B cell (primary cell): ENCODE data around the gene HLA-DQA1. TPM values are rescaled to one million over a fixed set of nuclear protein-coding genes. Genes with fewer than 3 reads are reported as not detected.

Source experiments
- ATAC-seq: fragments of 200-7000 bp; cut with Tn5 transposase; one replicate; pipeline ENCODE4 v1.10.0; 2021; ENCODE audit warnings: low read depth, mild to moderate bottlenecking, moderate number of reproducible peaks, moderate library complexity
- CTCF ChIA-PET: fragments of 350-600 bp; sonication (Branson Sonifier 250); formaldehyde crosslinking; loops from one replicate; lab custom pipeline; 2021; ENCODE audit warnings: antibody characterized with exemption, inconsistent platforms; lab: Charles Lee
- POLR2A ChIA-PET: fragments of 350-600 bp; sonication (Branson Sonifier 250); formaldehyde crosslinking; loops from one replicate; lab custom pipeline; 2021; ENCODE audit warnings: antibody characterized with exemption; lab: Charles Lee
- DNase-seq: peaks from one replicate; pipeline ENCODE4 v3.0.0; 2013
- H2AFZ ChIP-seq: 2 replicates; pipeline ENCODE4 v1.6.1; 2012; ENCODE audit warnings: mild to moderate bottlenecking, low read depth, low read length; ENCODE audit not compliant: insufficient read depth, poor library complexity, severe bottlenecking
- H3K27ac ChIP-seq, 2 donors: 1 replicate in 1 of 2; 2 replicates in 1 of 2; pipeline ENCODE4 v1.5.1; 2012 to 2013; ENCODE audit warnings: low read length in 2 of 2, mild to moderate bottlenecking in 2 of 2, moderate library complexity in 1 of 2
- H3K27me3 ChIP-seq, 4 experiments: fragments of 200-600 bp in 1 of 4; sonication (generic) in 1 of 4; replicated peaks in 1 of 4; 1 replicate in 2 of 4; 2 replicates in 2 of 4; pipeline versions ENCODE4 v1.6.1 to v1.7.0; 2013 to 2016; ENCODE audit warnings: low read length in 3 of 4, mild to moderate bottlenecking in 2 of 4, mixed read lengths in 1 of 4, moderate library complexity in 1 of 4; ENCODE audit not compliant: insufficient read depth in 4 of 4, control insufficient read depth in 3 of 4; ENCODE audit errors: control extremely low read depth in 1 of 4
- H3K36me3 ChIP-seq, 2 experiments: replicated peaks in 1 of 2; 1 replicate in 1 of 2; 2 replicates in 1 of 2; pipeline versions ENCODE4 v1.6.1 to v1.7.1; 2013; ENCODE audit warnings: low read length in 1 of 2; ENCODE audit not compliant: insufficient read depth in 2 of 2, control insufficient read depth in 1 of 2; ENCODE audit errors: control extremely low read depth in 1 of 2, extremely low read depth in 1 of 2
- H3K4me1 ChIP-seq, 2 donors: fragments of 200-600 bp in 1 of 2; sonication (generic) in 1 of 2; 1 replicate in 1 of 2; 2 replicates in 1 of 2; pipeline versions ENCODE4 v1.5.1 to v1.6.1; 2013 to 2017; ENCODE audit warnings: low read length in 2 of 2; ENCODE audit not compliant: control insufficient read depth in 2 of 2, insufficient read depth in 2 of 2
- H3K4me2 ChIP-seq: replicated peaks from 2 replicates; pipeline ENCODE3; 2012; ENCODE audit warnings: mild to moderate bottlenecking, low read depth, low read length; ENCODE audit not compliant: poor library complexity, severe bottlenecking
- H3K4me3 ChIP-seq, 5 experiments: fragments of 200-600 bp in 1 of 5; sonication (generic) in 1 of 5; 1 replicate in 3 of 5; 2 replicates in 2 of 5; pipeline versions ENCODE4 v1.5.1 to v1.7.0; 2011 to 2016; ENCODE audit warnings: low read length in 4 of 5, mild to moderate bottlenecking in 4 of 5, low read depth in 2 of 5, control low read depth in 1 of 5, moderate library complexity in 1 of 5; ENCODE audit not compliant: insufficient read depth in 1 of 5; ENCODE audit errors: control extremely low read depth in 1 of 5, extremely low read depth in 1 of 5
- H3K79me2 ChIP-seq: fragments of 200-600 bp; sonication (generic); one replicate; pipeline ENCODE4 v1.6.0; 2016; ENCODE audit warnings: low read length; ENCODE audit not compliant: control insufficient read depth, insufficient read depth
- H3K9ac ChIP-seq: fragments of 200-600 bp; sonication (generic); 2 replicates; pipeline ENCODE4 v1.6.1; 2017; ENCODE audit warnings: mild to moderate bottlenecking, low read length, moderate library complexity
- H3K9me3 ChIP-seq, 3 donors: one replicate each; pipeline versions ENCODE4 v1.6.1 to v1.7.1; 2013; ENCODE audit warnings: low read length in 2 of 3; ENCODE audit not compliant: control insufficient read depth in 2 of 3, insufficient read depth in 1 of 3; ENCODE audit errors: control extremely low read depth in 1 of 3
- H4K20me1 ChIP-seq: 2 replicates; pipeline ENCODE4 v1.6.0; 2012; ENCODE audit warnings: mild to moderate bottlenecking, low read length; ENCODE audit not compliant: insufficient read depth, control insufficient read depth, poor library complexity, severe bottlenecking
- H3K27ac Mint-ChIP-seq: one replicate; pipeline ENCODE4 v1.8.0; 2021; ENCODE audit warnings: mixed read lengths
- H3K27me3 Mint-ChIP-seq: one replicate; pipeline ENCODE4 v1.8.0; 2021; ENCODE audit warnings: mixed read lengths
- H3K4me1 Mint-ChIP-seq: one replicate; pipeline ENCODE4 v1.8.0; 2021; ENCODE audit warnings: mixed read lengths
- H3K4me3 Mint-ChIP-seq: one replicate; pipeline ENCODE4 v1.8.0; 2021; ENCODE audit warnings: mixed read lengths
- H3K9me3 Mint-ChIP-seq: one replicate; pipeline ENCODE4 v1.8.0; 2022; ENCODE audit warnings: mixed read lengths; ENCODE audit not compliant: insufficient read depth
- EZH2 ChIP-seq: IDR thresholded peaks from 2 replicates; pipeline ENCODE4 v1.6.1; 2012; ENCODE audit warnings: borderline replicate concordance, low read depth, mild to moderate bottlenecking, moderate library complexity, low read length; ENCODE audit not compliant: insufficient read depth, poor library complexity, severe bottlenecking
- WGBS: methylation state at CpG from one replicate; pipeline ENCODE4 v1.1.5; 2013; ENCODE audit warnings: missing lambda C conversion rate; ENCODE audit not compliant: insufficient coverage; 5-methylcytosine and 5-hydroxymethylcytosine counted together
- intact Hi-C: fragments of 100-400 bp; cut with micrococcal nuclease; formaldehyde crosslinking; loops from one replicate; pipeline ENCODE4 v1.10.0; 2022
- polyA plus RNA-seq: library from polyadenylated mRNA; depleted of rRNA; stranded (reverse); fragments of >200 nt; gene quantifications from 2 replicates; pipeline ENCODE4 v1.2.3, GENCODE V29; 2012
- total RNA-seq, 2 donors: library from RNA; stranded (reverse); fragments of 120-200 nt in 1 of 2; gene quantifications; 1 replicate in 1 of 2; 2 replicates in 1 of 2; pipeline versions ENCODE4 v1.2.3 to v1.2.4, GENCODE V29; 2013 to 2022
- TF ChIP-seq, protein P1 (sequence below): fragments of 200-600 bp; IDR thresholded peaks from one replicate; pipeline ENCODE4 v1.8.0; 2022; ENCODE audit warnings: antibody characterized with exemption, mild to moderate bottlenecking

The HLA-DQA1 gene
- total and polyA plus RNA-seq, 2 donors (not counting 1 experiment from before 2014, with no cell fraction given) = 486 to 489 TPM

DNA sequence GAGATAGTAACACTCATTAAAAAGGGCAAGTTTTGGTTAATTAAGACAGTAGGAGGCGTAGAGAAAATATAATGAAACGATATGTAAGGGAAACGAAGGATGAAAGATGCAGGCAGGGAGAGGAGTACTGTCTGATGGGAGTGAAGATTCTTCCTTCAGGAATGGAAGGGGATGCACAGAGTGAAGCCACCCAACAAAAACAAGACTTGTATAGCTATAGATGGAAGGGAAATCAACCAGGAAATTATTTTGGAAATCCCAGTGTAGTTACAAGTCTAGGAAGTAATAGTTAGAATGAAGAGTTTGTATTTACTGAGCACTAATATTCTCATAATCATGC, 27.8 kb upstream of the HLA-DQA1 start:
- POLR2A ChIA-PET = interaction anchor here (0.8 to 3.2 kb wide), 7 partner anchors 8 to 57 kb away, joined by 3 to 34 read pairs (median 5); partner anchors contain the start of gene HLA-DQB1
- no peak overlapping the region for H3K4me3 Mint-ChIP-seq
- 33% methylated on average over 2 of the region's 3 CpGs for WGBS

More for the DNA sequence above, 27.8 kb upstream of the HLA-DQA1 start:
- TF ChIP-seq EZH2 = no peak
- TF ChIP-seq, protein P1, sequence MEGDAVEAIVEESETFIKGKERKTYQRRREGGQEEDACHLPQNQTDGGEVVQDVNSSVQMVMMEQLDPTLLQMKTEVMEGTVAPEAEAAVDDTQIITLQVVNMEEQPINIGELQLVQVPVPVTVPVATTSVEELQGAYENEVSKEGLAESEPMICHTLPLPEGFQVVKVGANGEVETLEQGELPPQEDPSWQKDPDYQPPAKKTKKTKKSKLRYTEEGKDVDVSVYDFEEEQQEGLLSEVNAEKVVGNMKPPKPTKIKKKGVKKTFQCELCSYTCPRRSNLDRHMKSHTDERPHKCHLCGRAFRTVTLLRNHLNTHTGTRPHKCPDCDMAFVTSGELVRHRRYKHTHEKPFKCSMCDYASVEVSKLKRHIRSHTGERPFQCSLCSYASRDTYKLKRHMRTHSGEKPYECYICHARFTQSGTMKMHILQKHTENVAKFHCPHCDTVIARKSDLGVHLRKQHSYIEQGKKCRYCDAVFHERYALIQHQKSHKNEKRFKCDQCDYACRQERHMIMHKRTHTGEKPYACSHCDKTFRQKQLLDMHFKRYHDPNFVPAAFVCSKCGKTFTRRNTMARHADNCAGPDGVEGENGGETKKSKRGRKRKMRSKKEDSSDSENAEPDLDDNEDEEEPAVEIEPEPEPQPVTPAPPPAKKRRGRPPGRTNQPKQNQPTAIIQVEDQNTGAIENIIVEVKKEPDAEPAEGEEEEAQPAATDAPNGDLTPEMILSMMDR = no peak
- Histone ChIP-seq H3K4me2 (peak overlapping the region; percentile 76), H2AFZ (no peak overlapping the region), H3K27ac (peak overlapping the region; percentile 99 to 100), H3K27me3 (no peaks in the 10 kb centered on the region), H3K9me3 (no peaks in the 10 kb centered on the region), H4K20me1 (no peaks in the 10 kb centered on the region), H3K4me3 (peak overlapping the region in 1 of 5 experiments; percentile 21), H3K4me1 (peaks cover 47 to 52% of the 10 kb centered on the region in 2 donors), H3K79me2 (peaks cover 34% of the 10 kb centered on the region), H3K36me3 (no peaks in the 10 kb centered on the region), H3K9ac (peak overlapping the region; percentile 82)
- DNase-seq = no peak
- H3K4me1 Mint-ChIP-seq = peaks cover 60% of the 10 kb centered on the region
- CTCF ChIA-PET = interaction anchor here (1.1 kb wide), 1 partner anchor 13 kb away, joined by 7 read pairs; no protein-coding TSS in a partner anchor
- H3K27ac Mint-ChIP-seq = no peak overlapping the region
- intact Hi-C loops = loop anchor here (10.0 kb wide), 2 partner anchors 55 to 335 kb away; partner anchors contain the start of genes HLA-DMB and HLA-DQB1
- peaks cover 2% of the 10 kb centered on the region for H3K9me3 Mint-ChIP-seq
- H3K27me3 Mint-ChIP-seq = no peaks in the 10 kb centered on the region
- no peak for ATAC-seq
